Measurements from ENCODE around the gene TMEM161B. TPM values are rescaled to one million over a fixed set of nuclear protein-coding genes. Genes with fewer than 3 reads are reported as not detected.

Gene TMEM161B
- total RNA-seq, result 26.6 and 28.4 TPM in 2 replicates

GRCh38 chr5:88268385-88269184 lies at the start of gene TMEM161B:
Gene TMEM161B (minus strand): TSS chr5:88268845. CDS start chr5:88268723, 122 bp downstream.
- peaks cover 47% of the 10 kb centered on the region for H3K4me1 Mint-ChIP-seq (ENCODE audit: low read depth)
- peak within 1 kb of the TSS; percentile 97 for H3K4me3 Mint-ChIP-seq
- H3K36me3 Mint-ChIP-seq (ENCODE audit: low read depth), result peaks cover 48% of the 10 kb centered on the region
- H3K27ac Mint-ChIP-seq, result peak within 1 kb of the TSS; percentile 98
- peaks cover 8% of the 10 kb centered on the region for H3K9me3 Mint-ChIP-seq
- no peaks in the 10 kb centered on the region for H3K27me3 Mint-ChIP-seq (ENCODE audit: insufficient read depth)
- intact Hi-C loops (cut with micrococcal nuclease), result loop anchor here (1.0 to 10.0 kb wide), 6 partner anchors 17 to 856 kb away; partner anchors contain the start of gene CCNH
- DNase-seq (ENCODE audit: low spot score), result peak; percentile 92

GRCh38 chr5:88304356-88304755 lies 35.7 kb upstream of the TMEM161B start:
- no peaks in the 10 kb centered on the region for H3K27me3 Mint-ChIP-seq (ENCODE audit: insufficient read depth)
- no peaks in the 10 kb centered on the region for H3K36me3 Mint-ChIP-seq (ENCODE audit: low read depth)
- H3K27ac Mint-ChIP-seq, result no peak overlapping the region
- intact Hi-C loops (cut with micrococcal nuclease), result no loop called here
- peaks cover 11% of the 10 kb centered on the region for H3K9me3 Mint-ChIP-seq
- H3K4me1 Mint-ChIP-seq (ENCODE audit: low read depth), result no peaks in the 10 kb centered on the region
- DNase-seq (ENCODE audit: low spot score), result no peak
- no peak overlapping the region for H3K4me3 Mint-ChIP-seq

- no peaks in the 10 kb centered on the region for H3K27me3 Mint-ChIP-seq (ENCODE audit: insufficient read depth)
- H3K27ac Mint-ChIP-seq, result no peak overlapping the region
Measured at GRCh38 chr5:88298425-88298824, 29.8 kb upstream of the TMEM161B start.

GRCh38 chr5:88290801-88291200 lies 22.2 kb upstream of the TMEM161B start:
- intact Hi-C loops (cut with micrococcal nuclease), result no loop called here
- Mint-ChIP-seq H3K27me3 (ENCODE audit: insufficient read depth) (no peaks in the 10 kb centered on the region), H3K9me3 (no peaks in the 10 kb centered on the region), H3K4me3 (no peak overlapping the region), H3K27ac (no peak overlapping the region), H3K4me1 (ENCODE audit: low read depth) (no peaks in the 10 kb centered on the region), H3K36me3 (ENCODE audit: low read depth) (peaks cover 5% of the 10 kb centered on the region)
- no peak for DNase-seq (ENCODE audit: low spot score)

More at GRCh38 chr5:88298425-88298824, 29.8 kb upstream of the TMEM161B start:
- H3K4me1 Mint-ChIP-seq (ENCODE audit: low read depth), result no peaks in the 10 kb centered on the region
- no peaks in the 10 kb centered on the region for H3K36me3 Mint-ChIP-seq (ENCODE audit: low read depth)
- intact Hi-C loops (cut with micrococcal nuclease), result no loop called here
- no peaks in the 10 kb centered on the region for H3K9me3 Mint-ChIP-seq
- H3K4me3 Mint-ChIP-seq, result no peak overlapping the region
- DNase-seq (ENCODE audit: low spot score), result no peak

- intact Hi-C loops (cut with micrococcal nuclease), result no loop called here
- Mint-ChIP-seq H3K4me3 (no peak overlapping the region), H3K27me3 (ENCODE audit: insufficient read depth) (no peaks in the 10 kb centered on the region), H3K4me1 (ENCODE audit: low read depth) (no peaks in the 10 kb centered on the region), H3K36me3 (ENCODE audit: low read depth) (peaks cover 5% of the 10 kb centered on the region), H3K27ac (no peak overlapping the region), H3K9me3 (no peaks in the 10 kb centered on the region)
- no peak for DNase-seq (ENCODE audit: low spot score)
Measured at GRCh38 chr5:88288528-88289197, 20.0 kb upstream of the TMEM161B start.

DNA sequence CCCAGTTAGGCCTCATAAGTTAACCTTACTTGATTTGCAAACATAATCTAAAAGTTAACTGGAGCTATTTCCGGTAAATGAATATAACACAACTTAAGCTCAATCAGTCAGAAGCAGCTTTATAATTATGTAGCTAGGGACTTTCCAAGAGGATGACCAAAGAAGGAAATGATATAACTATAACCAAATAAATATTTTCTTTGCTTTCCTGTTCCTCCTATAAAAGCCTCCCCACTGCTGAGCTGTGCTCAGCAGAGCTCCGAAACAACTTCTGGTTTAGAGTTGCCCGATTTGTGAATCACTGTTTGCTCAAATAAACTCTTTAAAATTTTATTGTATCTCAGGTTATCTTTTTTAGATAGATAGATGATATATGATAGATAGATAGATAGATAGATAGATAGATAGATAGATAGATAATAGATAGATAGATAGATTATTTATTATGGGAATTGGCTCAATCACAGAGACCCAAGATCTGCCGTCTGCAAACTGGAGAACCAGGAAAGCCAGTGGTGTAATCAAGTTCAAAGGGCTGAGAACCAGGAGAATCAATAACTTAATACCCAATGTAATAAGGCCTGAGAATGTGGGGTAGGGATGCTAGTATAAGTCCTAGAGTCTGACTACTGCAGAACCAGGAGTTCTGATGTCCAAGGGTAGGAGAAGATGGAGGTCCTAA lies 19.3 kb upstream of the TMEM161B start:
- DNase-seq (ENCODE audit: low spot score), result no peak
- Mint-ChIP-seq H3K36me3 (ENCODE audit: low read depth) (peaks cover 5% of the 10 kb centered on the region), H3K4me3 (no peak overlapping the region), H3K9me3 (no peaks in the 10 kb centered on the region), H3K4me1 (ENCODE audit: low read depth) (no peaks in the 10 kb centered on the region), H3K27ac (no peak overlapping the region), H3K27me3 (ENCODE audit: insufficient read depth) (no peaks in the 10 kb centered on the region)
- intact Hi-C loops (cut with micrococcal nuclease), result no loop called here

DNA sequence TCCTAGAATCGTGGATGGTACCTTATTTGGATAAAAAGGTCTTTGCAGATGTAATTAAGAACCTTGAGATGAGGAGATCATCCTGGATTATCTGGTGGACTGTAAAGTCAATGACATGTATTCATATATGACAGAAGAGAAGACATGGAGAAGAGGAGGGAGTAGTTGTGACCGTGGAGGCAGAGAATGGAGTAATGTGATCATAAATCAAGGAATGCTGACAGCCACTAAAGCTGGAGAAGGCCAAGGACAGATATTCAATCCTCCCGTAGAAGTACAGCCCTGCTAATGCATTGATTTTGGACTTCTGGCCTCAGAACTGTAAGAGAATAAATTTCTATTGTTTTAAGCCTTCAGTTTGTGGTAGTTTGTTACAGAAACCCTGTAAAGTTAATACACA lies 18.7 kb upstream of the TMEM161B start:
- H3K4me3 Mint-ChIP-seq, result no peak overlapping the region
- H3K27ac Mint-ChIP-seq, result no peak overlapping the region
- no peak for DNase-seq (ENCODE audit: low spot score)
- intact Hi-C loops (cut with micrococcal nuclease), result no loop called here
- H3K27me3 Mint-ChIP-seq (ENCODE audit: insufficient read depth), result no peaks in the 10 kb centered on the region
- no peaks in the 10 kb centered on the region for H3K9me3 Mint-ChIP-seq
- H3K4me1 Mint-ChIP-seq (ENCODE audit: low read depth), result no peaks in the 10 kb centered on the region
- peaks cover 9% of the 10 kb centered on the region for H3K36me3 Mint-ChIP-seq (ENCODE audit: low read depth)

GRCh38 chr5:88283690-88284089 lies 15.0 kb upstream of the TMEM161B start:
- peaks cover 15% of the 10 kb centered on the region for H3K36me3 Mint-ChIP-seq (ENCODE audit: low read depth)
- no peaks in the 10 kb centered on the region for H3K4me1 Mint-ChIP-seq (ENCODE audit: low read depth)
- no peaks in the 10 kb centered on the region for H3K27me3 Mint-ChIP-seq (ENCODE audit: insufficient read depth)
- no peak for DNase-seq (ENCODE audit: low spot score)
- intact Hi-C loops (cut with micrococcal nuclease), result no loop called here
- H3K27ac Mint-ChIP-seq, result no peak overlapping the region
- H3K9me3 Mint-ChIP-seq, result no peaks in the 10 kb centered on the region
- no peak overlapping the region for H3K4me3 Mint-ChIP-seq

DNA sequence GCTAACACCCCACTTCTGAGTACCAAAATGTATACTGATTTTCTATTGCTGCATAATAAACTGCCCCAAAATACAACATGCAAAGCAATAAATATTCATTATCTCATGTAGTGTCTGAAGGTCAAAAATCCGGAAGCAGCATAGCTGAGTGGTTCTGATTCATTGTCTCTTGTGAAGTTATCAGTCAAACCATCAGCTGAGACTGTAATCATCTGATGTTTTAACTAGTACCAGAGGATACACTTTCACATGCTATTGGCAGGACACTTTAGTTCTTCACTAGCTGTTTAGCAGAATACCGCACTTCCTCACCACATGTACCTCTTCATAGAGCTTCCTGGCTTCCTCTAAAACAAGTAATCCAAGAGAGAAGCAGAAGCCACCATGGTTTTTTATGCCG lies 12.7 kb upstream of the TMEM161B start:
- Mint-ChIP-seq H3K27me3 (ENCODE audit: insufficient read depth) (no peaks in the 10 kb centered on the region), H3K4me3 (no peak overlapping the region), H3K36me3 (ENCODE audit: low read depth) (peaks cover 19% of the 10 kb centered on the region), H3K27ac (no peak overlapping the region), H3K4me1 (ENCODE audit: low read depth) (no peaks in the 10 kb centered on the region), H3K9me3 (no peaks in the 10 kb centered on the region)
- DNase-seq (ENCODE audit: low spot score), result no peak
- intact Hi-C loops (cut with micrococcal nuclease), result no loop called here

DNA sequence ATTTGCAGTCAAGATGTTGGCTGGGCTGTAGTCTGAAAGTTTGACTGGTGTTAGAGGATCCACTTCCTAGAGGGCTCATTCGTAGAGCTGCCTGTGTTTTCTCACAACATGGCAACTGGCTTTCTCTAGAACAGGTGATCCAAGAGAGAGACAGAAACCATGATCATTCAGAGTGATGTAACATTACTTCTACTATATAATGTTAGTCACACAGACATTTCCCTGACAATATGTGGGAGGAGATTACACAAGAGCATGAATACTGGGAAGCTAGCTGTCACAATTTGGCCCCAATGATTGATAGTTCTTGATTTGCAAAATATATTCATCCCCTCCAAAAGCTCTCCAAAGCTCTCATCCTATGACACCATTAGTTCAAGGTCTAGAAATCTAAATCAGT lies 10.9 kb upstream of the TMEM161B start:
- Mint-ChIP-seq H3K27ac (no peak overlapping the region), H3K27me3 (ENCODE audit: insufficient read depth) (no peaks in the 10 kb centered on the region), H3K4me3 (no peak overlapping the region), H3K4me1 (ENCODE audit: low read depth) (peaks cover 6% of the 10 kb centered on the region), H3K36me3 (ENCODE audit: low read depth) (peaks cover 28% of the 10 kb centered on the region), H3K9me3 (no peaks in the 10 kb centered on the region)
- no peak for DNase-seq (ENCODE audit: low spot score)
- intact Hi-C loops (cut with micrococcal nuclease), result no loop called here

GRCh38 chr5:88276378-88276777 lies 7.7 kb upstream of the TMEM161B start:
- DNase-seq (ENCODE audit: low spot score), result no peak
- intact Hi-C loops (cut with micrococcal nuclease), result no loop called here
- Mint-ChIP-seq H3K27me3 (ENCODE audit: insufficient read depth) (no peaks in the 10 kb centered on the region), H3K4me3 (no peak overlapping the region), H3K36me3 (ENCODE audit: low read depth) (peaks cover 35% of the 10 kb centered on the region), H3K27ac (no peak overlapping the region), H3K4me1 (ENCODE audit: low read depth) (peaks cover 13% of the 10 kb centered on the region), H3K9me3 (no peaks in the 10 kb centered on the region)

- DNase-seq (ENCODE audit: low spot score), result no peak
- H3K27ac Mint-ChIP-seq, result no peak overlapping the region
- H3K4me3 Mint-ChIP-seq, result no peak overlapping the region
- intact Hi-C loops (cut with micrococcal nuclease), result no loop called here
- no peaks in the 10 kb centered on the region for H3K27me3 Mint-ChIP-seq (ENCODE audit: insufficient read depth)
- peaks cover 20% of the 10 kb centered on the region for H3K4me1 Mint-ChIP-seq (ENCODE audit: low read depth)
- no peaks in the 10 kb centered on the region for H3K9me3 Mint-ChIP-seq
- peaks cover 34% of the 10 kb centered on the region for H3K36me3 Mint-ChIP-seq (ENCODE audit: low read depth)
Measured at GRCh38 chr5:88275581-88275980, 6.9 kb upstream of the TMEM161B start.
